IPS-18c (cell line): ENCODE data around the gene MYEOV.

Experiments used
- H3K4me3 ChIP-seq: 2 replicates; pipeline ENCODE4 v1.7.0; 2013; ENCODE audit warnings: low read depth, mild to moderate bottlenecking, low read length, moderate library complexity; ENCODE audit not compliant: insufficient read depth
- H3K9me3 ChIP-seq: one replicate; pipeline ENCODE4 v1.6.1; 2013; ENCODE audit warnings: mild to moderate bottlenecking, low read length, moderate library complexity; ENCODE audit not compliant: control insufficient read depth, insufficient read depth

MYEOV gene

GRCh38 chr11:69278091-69278867, 15.7 kb upstream of the MYEOV start:
- no peak overlapping the region for H3K4me3 ChIP-seq
- no peaks in the 10 kb centered on the region for H3K9me3 ChIP-seq

- Histone ChIP-seq H3K9me3 (no peaks in the 10 kb centered on the region), H3K4me3 (no peak overlapping the region)
Observed at GRCh38 chr11:69280451-69280850, 13.5 kb upstream of the MYEOV start.

- H3K9me3 ChIP-seq = no peaks in the 10 kb centered on the region
- no peak overlapping the region for H3K4me3 ChIP-seq
Observed at GRCh38 chr11:69280994-69281393, 13.0 kb upstream of the MYEOV start.

GRCh38 chr11:69283446-69283845, 10.5 kb upstream of the MYEOV start:
- Histone ChIP-seq H3K9me3 (no peaks in the 10 kb centered on the region), H3K4me3 (no peak overlapping the region; the same call in 1 of the 2 replicates)

- no peaks in the 10 kb centered on the region for H3K9me3 ChIP-seq
- no peak overlapping the region for H3K4me3 ChIP-seq
Observed at GRCh38 chr11:69284081-69284511, 9.9 kb upstream of the MYEOV start.

GRCh38 chr11:69285091-69285490, 8.9 kb upstream of the MYEOV start:
- no peak overlapping the region for H3K4me3 ChIP-seq
- no peaks in the 10 kb centered on the region for H3K9me3 ChIP-seq

- Histone ChIP-seq H3K9me3 (no peaks in the 10 kb centered on the region), H3K4me3 (no peak overlapping the region)
Observed at GRCh38 chr11:69285766-69286165, 8.2 kb upstream of the MYEOV start.

- H3K9me3 ChIP-seq = no peaks in the 10 kb centered on the region
- H3K4me3 ChIP-seq = no peak overlapping the region
Observed at GRCh38 chr11:69286374-69287371, 7.3 kb upstream of the MYEOV start.

- Histone ChIP-seq H3K4me3 (no peak overlapping the region), H3K9me3 (no peaks in the 10 kb centered on the region)
Observed at GRCh38 chr11:69287968-69288882, 5.7 kb upstream of the MYEOV start.

GRCh38 chr11:69288883-69289242, 5.1 kb upstream of the MYEOV start:
- Histone ChIP-seq H3K4me3 (no peak overlapping the region), H3K9me3 (no peaks in the 10 kb centered on the region)

GRCh38 chr11:69290806-69291205, 3.1 kb upstream of the MYEOV start:
- Histone ChIP-seq H3K4me3 (no peak overlapping the region), H3K9me3 (no peaks in the 10 kb centered on the region)

GRCh38 chr11:69291459-69292110, 2.4 kb upstream of the MYEOV start:
- Histone ChIP-seq H3K4me3 (no peak overlapping the region), H3K9me3 (no peaks in the 10 kb centered on the region)

GRCh38 chr11:69292221-69292648, 1.7 kb upstream of the MYEOV start:
- Histone ChIP-seq H3K9me3 (no peaks in the 10 kb centered on the region), H3K4me3 (no peak overlapping the region)

GRCh38 chr11:69293087-69293486, 868 bp upstream of the MYEOV start:
- Histone ChIP-seq H3K4me3 (no peak overlapping the region), H3K9me3 (peaks cover 2% of the 10 kb centered on the region)

- Histone ChIP-seq H3K4me3 (no peak overlapping the region), H3K9me3 (peaks cover 2% of the 10 kb centered on the region)
Observed at GRCh38 chr11:69294571-69295078, 670 bp downstream of the MYEOV start.
